HG03139 (cell line): ENCODE results near the gene ABCC1.
A peak's percentile ranks its signal among the peaks of the same experiment; 100 is the strongest.
"Not testable (repeated sequence)": the region's sequence is repeated elsewhere in the genome, so short reads cannot be mapped to it uniquely, and the experiment has no call there.

Source experiments
- ATAC-seq: cut with Tn5 transposase; IDR thresholded peaks from one replicate; pipeline ENCODE4 v1.9.1; 2021; ENCODE audit not compliant: unreplicated experiment

Gene ABCC1

DNA sequence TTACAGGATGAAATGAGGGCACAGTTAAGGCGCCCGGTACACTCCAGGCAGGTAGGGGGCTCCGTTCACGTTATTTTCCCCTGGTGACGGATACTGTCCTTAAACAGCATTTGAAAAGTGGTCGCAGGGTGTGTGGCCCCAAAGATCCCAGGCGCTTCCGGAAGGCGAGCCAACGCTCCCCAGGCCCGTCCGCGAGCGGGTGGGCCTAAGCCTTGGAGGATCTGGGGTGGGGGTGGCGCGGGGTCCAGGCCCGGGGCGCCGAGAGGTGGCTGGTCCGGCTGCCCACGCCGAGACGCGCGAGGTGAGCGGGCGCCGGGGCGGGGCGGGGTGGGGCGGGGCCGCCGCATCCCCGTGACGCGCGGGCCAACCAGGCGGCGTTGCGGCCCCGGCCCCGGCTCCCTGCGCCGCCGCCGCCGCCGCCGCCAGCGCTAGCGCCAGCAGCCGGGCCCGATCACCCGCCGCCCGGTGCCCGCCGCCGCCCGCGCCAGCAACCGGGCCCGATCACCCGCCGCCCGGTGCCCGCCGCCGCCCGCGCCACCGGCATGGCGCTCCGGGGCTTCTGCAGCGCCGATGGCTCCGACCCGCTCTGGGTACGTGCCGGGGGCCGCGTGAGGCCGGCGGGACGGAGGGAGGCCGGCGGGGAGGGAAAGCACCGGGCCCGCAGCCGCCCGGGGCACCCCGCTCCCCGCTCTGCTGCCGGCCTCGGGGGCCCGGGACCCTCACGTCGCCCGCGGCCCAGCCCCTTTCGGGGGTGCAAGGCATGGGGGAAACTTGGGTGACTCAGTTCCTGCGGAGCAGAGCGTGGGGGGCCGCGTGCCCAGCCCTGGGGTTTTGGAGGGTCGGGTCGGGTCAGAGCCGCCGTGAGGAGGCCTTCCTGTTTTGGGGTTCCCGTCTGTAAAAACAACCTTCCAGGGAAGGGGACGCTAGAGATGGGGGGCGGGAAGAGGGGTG is at the start of gene ABCC1:
Gene ABCC1 (plus strand): TSS at position 407 of the 951 bp plus-strand sequence. CDS start 136 bp downstream, at position 543.
- peak; percentile 72 for ATAC-seq

- no peak for ATAC-seq
These were observed 49.1 kb upstream of the ABCC1 start for GRCh38 chr16:15900357-15900756.

GRCh38 chr16:15900901-15901500 is 48.4 kb upstream of the ABCC1 start:
- ATAC-seq, result no peak

GRCh38 chr16:15903960-15904359 is 45.5 kb upstream of the ABCC1 start:
- no peak for ATAC-seq

GRCh38 chr16:15906439-15906838 is 43.0 kb upstream of the ABCC1 start:
- no peak for ATAC-seq

- ATAC-seq, result peak; percentile 94
These were observed 41.4 kb upstream of the ABCC1 start for GRCh38 chr16:15907863-15908478.

DNA sequence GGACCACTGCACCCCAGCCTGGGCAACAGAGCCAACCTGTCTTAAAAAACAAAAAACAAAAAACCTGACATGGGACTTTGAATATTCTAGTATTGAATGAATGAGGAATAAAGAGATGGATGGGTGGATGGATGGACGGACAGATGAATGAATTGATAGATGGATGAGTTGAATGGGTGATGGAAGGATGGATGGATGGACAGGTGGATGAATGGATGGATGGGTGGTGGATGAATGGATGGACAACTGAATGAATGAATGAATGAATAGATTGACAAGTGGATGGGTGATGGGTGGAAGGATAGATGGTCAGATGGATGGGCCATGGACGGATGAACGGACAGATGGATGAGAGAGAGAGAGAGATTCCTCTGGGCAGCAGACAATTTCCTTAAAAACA is 38.2 kb upstream of the ABCC1 start:
- ATAC-seq, result no peak

DNA sequence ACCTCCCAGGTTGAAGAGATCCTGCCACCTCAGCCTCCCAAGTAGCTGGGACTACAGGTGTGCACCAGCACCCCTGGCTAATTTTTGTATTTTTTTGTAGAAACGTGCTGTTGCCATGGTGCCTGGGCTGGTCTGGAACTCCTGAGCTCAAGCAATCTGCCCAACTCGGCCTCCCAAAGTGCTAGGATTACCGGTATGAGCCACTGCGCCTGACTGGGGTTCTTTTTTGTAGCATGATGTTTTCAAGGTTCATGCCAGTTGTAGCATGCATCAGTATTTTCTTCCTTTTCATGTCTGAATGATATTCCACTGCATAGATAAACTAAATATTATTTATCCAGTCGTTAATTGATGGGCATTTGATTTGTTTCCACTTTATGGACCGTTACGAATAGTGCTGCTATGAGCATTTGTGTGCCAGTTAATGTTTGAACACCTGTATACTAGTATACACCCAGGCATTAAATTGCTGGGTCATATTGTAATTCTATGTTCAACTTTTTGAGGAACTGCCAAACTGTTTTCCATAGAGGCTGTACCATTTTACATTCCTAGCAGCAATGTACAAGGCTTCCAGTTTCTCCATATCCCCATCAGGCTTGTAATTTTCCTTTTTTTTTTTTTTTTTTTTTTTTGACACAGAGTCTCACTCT is 36.2 kb upstream of the ABCC1 start:
- no peak for ATAC-seq

GRCh38 chr16:15915555-15916081 is 33.8 kb upstream of the ABCC1 start:
- ATAC-seq, result no peak

DNA sequence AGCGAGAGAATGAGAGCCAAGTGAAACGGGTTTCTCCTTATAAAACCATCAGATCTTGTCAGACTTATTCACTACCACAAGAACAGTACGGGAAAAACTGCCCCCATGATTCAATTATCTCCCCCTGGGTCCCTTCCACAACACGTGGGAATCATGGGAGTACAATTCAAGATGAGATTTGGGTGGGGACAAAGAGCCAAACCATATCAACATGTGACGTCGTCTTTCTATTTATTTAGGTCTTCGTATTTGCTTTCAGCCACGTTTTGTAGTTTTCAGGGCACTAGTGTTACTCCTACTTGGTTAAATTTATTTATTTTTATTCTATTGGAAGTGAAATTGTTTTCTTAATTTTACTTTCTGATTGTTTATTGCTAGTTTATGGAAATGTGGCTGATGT is 33.1 kb upstream of the ABCC1 start:
- no peak for ATAC-seq

DNA sequence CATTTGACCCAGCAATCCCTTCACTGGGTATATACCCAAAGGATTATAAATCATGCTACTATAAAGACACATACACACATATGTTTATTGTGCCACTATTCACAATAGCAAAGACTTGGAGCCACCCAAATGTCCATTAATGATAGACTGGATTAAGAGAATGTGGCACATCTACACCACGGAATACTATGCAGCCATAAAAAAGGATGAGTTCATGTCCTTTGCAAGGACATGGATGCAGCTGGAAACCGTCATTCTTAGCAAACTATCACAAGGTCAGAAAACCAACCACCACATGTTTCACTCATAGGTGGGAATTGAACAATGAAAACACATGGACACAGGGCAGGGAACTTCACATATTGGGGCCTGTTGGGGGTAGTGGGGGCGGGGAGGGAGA is 31.1 kb upstream of the ABCC1 start:
- ATAC-seq, result not testable (repeated sequence)

GRCh38 chr16:15919331-15919730 is 30.1 kb upstream of the ABCC1 start:
- ATAC-seq, result no peak

GRCh38 chr16:15924996-15925395 is 24.4 kb upstream of the ABCC1 start:
- no peak for ATAC-seq

GRCh38 chr16:15925631-15926030 is 23.8 kb upstream of the ABCC1 start:
- no peak for ATAC-seq

DNA sequence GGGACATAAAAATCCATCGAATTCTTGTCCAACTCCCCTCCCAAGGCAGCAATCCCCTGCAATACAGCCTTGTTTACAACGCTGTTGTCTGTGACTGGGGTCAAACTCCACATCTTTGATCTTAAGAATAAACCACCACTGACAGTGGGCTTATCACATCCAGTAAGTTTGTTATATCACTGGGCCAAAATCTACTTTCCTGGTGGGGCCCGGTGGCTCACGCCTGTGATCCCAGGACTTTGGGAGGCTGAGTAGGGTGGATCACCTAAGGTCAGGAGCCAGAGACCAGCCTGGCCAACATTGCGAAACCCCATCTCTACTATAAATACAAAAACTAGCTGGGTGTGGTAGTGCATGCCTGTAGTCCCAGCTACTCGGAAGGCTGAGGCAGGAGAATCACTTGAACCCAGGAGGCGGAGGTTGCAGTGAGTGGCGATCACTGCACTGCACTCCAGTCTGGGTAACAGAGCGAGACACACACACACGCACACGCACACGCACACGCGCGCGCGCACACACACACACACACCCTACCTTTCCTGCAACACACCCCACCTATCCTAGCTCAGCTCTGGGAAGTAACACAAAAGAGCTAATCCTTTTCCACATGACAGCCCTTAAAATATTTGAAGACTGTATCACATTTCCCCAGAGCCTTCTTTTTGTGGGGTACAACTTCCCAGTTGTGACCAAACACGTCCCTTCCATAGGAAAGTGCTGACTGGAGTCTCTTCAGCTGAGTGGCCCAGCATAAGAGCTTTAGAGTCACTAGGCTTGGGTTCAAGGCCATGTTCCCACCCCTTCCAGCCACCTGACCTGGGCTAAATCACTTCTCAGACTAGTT is 20.9 kb upstream of the ABCC1 start:
- ATAC-seq, result no peak

DNA sequence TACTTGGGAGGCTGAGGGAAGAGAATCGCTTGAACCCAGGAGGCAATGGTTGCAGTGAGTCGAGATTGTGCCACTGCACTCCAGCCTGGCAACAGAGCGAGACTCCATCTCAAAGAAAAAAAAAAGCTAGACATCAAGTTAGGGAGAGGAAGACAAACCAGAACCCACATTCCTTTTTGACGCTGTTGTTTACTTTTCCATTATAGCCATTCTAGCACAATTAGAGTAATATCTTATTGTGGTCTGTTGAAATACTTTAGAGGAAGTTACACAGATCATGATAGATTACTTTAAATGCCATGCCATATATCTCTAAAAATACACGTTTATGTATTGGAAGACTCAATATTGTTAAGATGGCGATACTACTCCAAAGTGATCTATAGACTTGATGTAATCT is 16.5 kb upstream of the ABCC1 start:
- ATAC-seq, result no peak

DNA sequence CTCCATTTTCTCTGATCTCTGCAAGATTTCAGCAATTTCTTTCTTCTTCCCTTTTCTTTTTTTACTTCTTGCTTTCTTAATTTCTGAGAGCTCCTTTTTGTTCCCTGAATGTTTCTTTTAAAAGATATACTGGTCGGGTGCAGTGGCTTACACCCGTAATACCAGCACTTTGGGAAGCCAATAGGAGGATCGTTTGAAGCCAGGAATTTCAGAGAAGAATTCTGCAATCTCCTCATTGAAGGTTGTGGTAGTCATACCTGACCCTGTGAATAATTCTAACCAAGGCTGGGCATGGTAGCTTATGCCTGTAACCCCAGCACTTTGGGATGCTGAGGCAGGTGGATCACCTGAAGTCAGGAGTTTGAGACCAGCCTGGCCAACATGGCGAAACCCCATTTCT is 15.6 kb upstream of the ABCC1 start:
- no peak for ATAC-seq

DNA sequence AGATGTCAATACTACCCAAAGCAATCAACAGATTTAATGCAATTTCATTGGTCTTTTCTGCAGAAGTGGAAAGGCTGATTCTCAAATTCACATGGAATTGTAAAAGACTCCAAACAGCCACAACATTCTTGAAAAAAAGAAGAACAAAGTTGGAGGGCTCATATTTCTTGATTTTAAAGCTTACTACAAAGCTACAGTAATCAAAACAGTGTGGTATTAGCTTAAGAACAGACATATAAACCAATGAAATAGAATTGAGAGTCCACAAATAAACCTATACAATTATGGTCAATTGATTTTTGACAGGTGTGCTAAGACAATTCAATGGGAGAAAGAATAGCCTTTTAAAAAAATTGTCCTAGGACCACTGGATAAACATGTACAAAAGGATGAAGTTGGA is 14.4 kb upstream of the ABCC1 start:
- no peak for ATAC-seq

DNA sequence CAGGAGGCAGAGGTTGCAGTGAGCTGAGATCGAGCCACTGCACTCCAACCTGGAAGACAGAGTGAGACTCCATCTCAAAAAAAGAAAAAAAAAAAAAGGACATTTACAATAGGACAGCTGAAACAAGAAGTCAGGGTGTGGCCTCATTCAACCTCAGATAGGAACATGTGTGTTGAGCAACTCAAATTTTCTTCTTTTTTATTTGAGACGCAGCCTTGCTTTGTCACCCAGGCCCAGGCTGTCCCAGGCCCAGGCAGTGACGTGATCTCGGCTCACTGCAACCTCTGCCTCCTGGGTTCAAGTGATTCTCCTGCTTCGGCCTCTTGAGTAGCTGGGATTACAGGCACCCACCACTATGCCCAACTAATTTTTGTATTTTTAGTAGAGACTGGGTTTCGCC is 12.6 kb upstream of the ABCC1 start:
- not testable (repeated sequence) for ATAC-seq
